Epithelial cell of proximal tubule (primary cell): ENCODE data around the gene PPM1L. TPM values are rescaled to one million over a fixed set of nuclear protein-coding genes. Genes with fewer than 3 reads are reported as not detected.

ENCODE experiments used
- DNase-seq: peaks from one replicate; pipeline ENCODE4 v3.0.0-alpha.2; 2011; ENCODE audit warnings: low read depth
- H3K4me3 ChIP-seq: 2 replicates; pipeline ENCODE4 v1.5.1; 2011; ENCODE audit warnings: low read depth, mild to moderate bottlenecking, low read length
- total RNA-seq: library from RNA; depleted of rRNA; stranded (reverse); fragments of >200 nt; gene quantifications from 2 replicates; pipeline ENCODE4 v1.2.3, GENCODE V29; 2015
- TF ChIP-seq, protein P1 (sequence below): conservative IDR thresholded peaks from 2 replicates; pipeline ENCODE4 v1.5.1; 2012; ENCODE audit warnings: low read depth, mild to moderate bottlenecking, low read length

PPM1L gene
- total RNA-seq, 1 donor from 2014 or later, result 3.2 TPM

DNA sequence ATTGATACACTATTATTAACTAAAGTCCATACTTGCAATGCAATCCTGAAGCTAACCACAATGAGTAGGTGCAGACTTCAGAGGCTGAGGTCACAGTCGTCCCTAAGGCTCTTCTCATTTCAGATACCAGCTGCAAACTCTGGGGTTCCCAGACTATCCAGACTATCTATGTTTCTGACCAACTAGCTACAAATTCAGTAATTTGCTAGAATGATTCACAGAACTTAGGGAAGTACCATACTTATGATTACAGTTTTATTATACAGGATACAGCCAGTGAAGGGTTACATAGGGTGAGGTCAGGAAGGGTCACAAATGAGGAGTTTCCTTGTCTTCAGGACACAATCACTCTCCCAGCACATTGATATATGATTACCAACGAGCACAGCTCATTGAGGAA lies 36.5 kb downstream of the PPM1L start:
- DNase-seq, result no peak
- no peak overlapping the region for H3K4me3 ChIP-seq
- TF ChIP-seq, protein P1, sequence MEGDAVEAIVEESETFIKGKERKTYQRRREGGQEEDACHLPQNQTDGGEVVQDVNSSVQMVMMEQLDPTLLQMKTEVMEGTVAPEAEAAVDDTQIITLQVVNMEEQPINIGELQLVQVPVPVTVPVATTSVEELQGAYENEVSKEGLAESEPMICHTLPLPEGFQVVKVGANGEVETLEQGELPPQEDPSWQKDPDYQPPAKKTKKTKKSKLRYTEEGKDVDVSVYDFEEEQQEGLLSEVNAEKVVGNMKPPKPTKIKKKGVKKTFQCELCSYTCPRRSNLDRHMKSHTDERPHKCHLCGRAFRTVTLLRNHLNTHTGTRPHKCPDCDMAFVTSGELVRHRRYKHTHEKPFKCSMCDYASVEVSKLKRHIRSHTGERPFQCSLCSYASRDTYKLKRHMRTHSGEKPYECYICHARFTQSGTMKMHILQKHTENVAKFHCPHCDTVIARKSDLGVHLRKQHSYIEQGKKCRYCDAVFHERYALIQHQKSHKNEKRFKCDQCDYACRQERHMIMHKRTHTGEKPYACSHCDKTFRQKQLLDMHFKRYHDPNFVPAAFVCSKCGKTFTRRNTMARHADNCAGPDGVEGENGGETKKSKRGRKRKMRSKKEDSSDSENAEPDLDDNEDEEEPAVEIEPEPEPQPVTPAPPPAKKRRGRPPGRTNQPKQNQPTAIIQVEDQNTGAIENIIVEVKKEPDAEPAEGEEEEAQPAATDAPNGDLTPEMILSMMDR, result no peak

DNA sequence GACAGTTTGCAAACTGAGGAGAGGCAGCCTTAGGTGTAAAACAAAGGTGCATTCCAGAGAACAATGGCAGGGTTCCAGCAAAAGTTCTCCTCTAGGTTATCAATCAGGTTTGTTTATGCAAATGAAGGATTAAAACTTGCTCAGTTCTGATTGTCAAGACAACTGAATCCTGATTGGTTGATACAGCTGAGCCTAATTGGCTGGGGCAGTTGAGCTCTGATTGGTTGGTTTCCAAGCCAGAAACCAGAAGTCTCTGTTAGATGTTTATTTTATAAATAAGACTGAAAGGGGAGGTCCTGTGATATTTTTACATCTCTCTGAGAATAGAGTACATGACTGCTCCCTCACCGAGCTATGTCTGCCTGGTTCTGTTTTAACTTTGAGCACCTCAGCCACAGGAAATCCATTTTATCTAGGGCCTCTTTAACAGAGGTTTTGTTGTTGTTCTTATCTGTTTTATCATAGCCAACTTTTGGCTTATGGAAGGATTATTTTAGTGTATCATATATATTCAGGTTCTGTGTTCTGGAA lies 37.8 kb downstream of the PPM1L start:
- DNase-seq, result no peak
- TF ChIP-seq, protein P1, result no peak
- H3K4me3 ChIP-seq, result no peak overlapping the region

GRCh38 chr3:160796089-160796812 lies 40.2 kb downstream of the PPM1L start:
- H3K4me3 ChIP-seq, result no peak overlapping the region
- DNase-seq, result no peak
- TF ChIP-seq, protein P1, result no peak

GRCh38 chr3:160796813-160797164 lies 40.8 kb downstream of the PPM1L start:
- no peak for DNase-seq
- no peak overlapping the region for H3K4me3 ChIP-seq
- TF ChIP-seq, protein P1, result no peak

DNA sequence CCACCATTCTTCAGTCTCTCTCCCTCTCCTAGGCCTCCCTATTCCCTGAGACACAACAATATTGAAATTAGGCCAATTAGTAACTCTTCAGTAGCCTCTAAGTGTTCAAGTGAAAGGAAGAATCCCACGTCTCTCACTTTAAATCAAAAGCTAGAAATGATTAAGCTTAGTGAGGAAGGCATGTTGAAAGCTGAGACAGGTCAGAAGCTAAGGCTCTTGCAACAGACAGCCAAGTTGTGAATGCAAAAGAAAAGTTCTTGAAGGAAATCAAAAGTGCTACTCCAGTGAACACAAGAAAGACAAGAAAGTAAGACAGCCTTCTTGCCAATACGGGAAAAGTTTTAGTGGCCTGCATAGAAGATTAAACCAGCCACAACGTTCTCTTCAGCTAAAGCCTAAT lies 41.3 kb downstream of the PPM1L start:
- H3K4me3 ChIP-seq, result no peak overlapping the region
- TF ChIP-seq, protein P1, result no peak
- peak; percentile 76 for DNase-seq

GRCh38 chr3:160801386-160802118 lies 45.5 kb downstream of the PPM1L start:
- DNase-seq, result peak; percentile 78

More at GRCh38 chr3:160801386-160802118, 45.5 kb downstream of the PPM1L start:
- TF ChIP-seq, protein P1, result no peak
- peak overlapping the region; percentile 4 for H3K4me3 ChIP-seq
